ENCODE data around the gene DNAH11.

The DNAH11 gene

GRCh38 chr7:21829731-21830130, 286.9 kb downstream of the DNAH11 start:
- no peak overlapping the region for H3K18ac ChIP-seq (ENCODE audit: low read length)
- H3K27ac ChIP-seq (ENCODE audit: low read depth, low read length): no peak overlapping the region
- no peaks in the 10 kb centered on the region for H3K4me1 ChIP-seq (ENCODE audit: control insufficient read depth in 1 of 2, insufficient read depth in 2 of 2, low read length in 2 of 2)
- no peak overlapping the region for H3K4me3 ChIP-seq (ENCODE audit: low read depth, low read length)
- H3K14ac ChIP-seq (ENCODE audit: low read length): no peak overlapping the region
- H3K9ac ChIP-seq (ENCODE audit: low read length): no peak overlapping the region
- H4K91ac ChIP-seq (ENCODE audit: low read depth, low read length): no peak overlapping the region
- DNase-seq: no peak
- H2BK5ac ChIP-seq (ENCODE audit: low read depth, low read length, poor library complexity): no peak overlapping the region
- H3K27me3 ChIP-seq (ENCODE audit: insufficient read depth, low read length): no peaks in the 10 kb centered on the region
- H2BK12ac ChIP-seq (ENCODE audit: low read length): no peak overlapping the region
- no peak overlapping the region for H4K12ac ChIP-seq (ENCODE audit: low read depth, low read length)
- no peak overlapping the region for H2BK120ac ChIP-seq (ENCODE audit: insufficient read depth, low read length, poor library complexity)
- no peak overlapping the region for H3K4me2 ChIP-seq (ENCODE audit: low read length)
- H3K4ac ChIP-seq (ENCODE audit: low read depth, low read length): no peak overlapping the region
- H3K9me3 ChIP-seq (ENCODE audit: insufficient read depth, low read depth, low read length): no peaks in the 10 kb centered on the region
- H3K23ac ChIP-seq (ENCODE audit: low read length): no peak overlapping the region
- no peaks in the 10 kb centered on the region for H3K79me1 ChIP-seq (ENCODE audit: low read length)
- no peak overlapping the region for H2AFZ ChIP-seq (ENCODE audit: insufficient read depth, low read length, poor library complexity)
- WGBS (ENCODE audit: extremely low coverage, insufficient coverage, insufficient read length): no CpG with 5 or more reads among the region's 7 CpGs
- no peaks in the 10 kb centered on the region for H3K36me3 ChIP-seq (ENCODE audit: control insufficient read depth in 1 of 2, insufficient read depth in 2 of 2, low read length in 2 of 2)
- no peak overlapping the region for H4K8ac ChIP-seq (ENCODE audit: low read depth, low read length)
- no peak overlapping the region for H2AK5ac ChIP-seq (ENCODE audit: low read length)
- no peaks in the 10 kb centered on the region for H3K79me2 ChIP-seq (ENCODE audit: control insufficient read depth, insufficient read depth, low read length, poor library complexity)

GRCh38 chr7:21844742-21845141, 301.9 kb downstream of the DNAH11 start:
- H3K4me1 ChIP-seq (ENCODE audit: control insufficient read depth in 1 of 2, insufficient read depth in 2 of 2, low read length in 2 of 2): no peaks in the 10 kb centered on the region
- no peak overlapping the region for H2BK120ac ChIP-seq (ENCODE audit: insufficient read depth, low read length, poor library complexity)
- no peak overlapping the region for H3K4me2 ChIP-seq (ENCODE audit: low read length)
- DNase-seq: peak; percentile 14 to 55
- no peaks in the 10 kb centered on the region for H3K36me3 ChIP-seq (ENCODE audit: control insufficient read depth in 1 of 2, insufficient read depth in 2 of 2, low read length in 2 of 2)
- no peak overlapping the region for H4K91ac ChIP-seq (ENCODE audit: low read depth, low read length)
- no peak overlapping the region for H2AK5ac ChIP-seq (ENCODE audit: low read length)
- H3K4ac ChIP-seq (ENCODE audit: low read depth, low read length): no peak overlapping the region
- H3K9me3 ChIP-seq (ENCODE audit: insufficient read depth, low read depth, low read length): peaks cover 1% of the 10 kb centered on the region
- no peak overlapping the region for H3K14ac ChIP-seq (ENCODE audit: low read length)
- no peaks in the 10 kb centered on the region for H3K79me1 ChIP-seq (ENCODE audit: low read length)
- H3K23ac ChIP-seq (ENCODE audit: low read length): no peak overlapping the region
- no peak overlapping the region for H3K18ac ChIP-seq (ENCODE audit: low read length)
- H2BK12ac ChIP-seq (ENCODE audit: low read length): no peak overlapping the region
- H4K12ac ChIP-seq (ENCODE audit: low read depth, low read length): no peak overlapping the region
- H3K4me3 ChIP-seq (ENCODE audit: low read depth, low read length): no peak overlapping the region
- no peak overlapping the region for H3K27ac ChIP-seq (ENCODE audit: low read depth, low read length)
- H3K79me2 ChIP-seq (ENCODE audit: control insufficient read depth, insufficient read depth, low read length, poor library complexity): no peaks in the 10 kb centered on the region
- no peaks in the 10 kb centered on the region for H3K27me3 ChIP-seq (ENCODE audit: insufficient read depth, low read length)
- no peak overlapping the region for H2AFZ ChIP-seq (ENCODE audit: insufficient read depth, low read length, poor library complexity)
- no peak overlapping the region for H2BK5ac ChIP-seq (ENCODE audit: low read depth, low read length, poor library complexity)
- WGBS (ENCODE audit: extremely low coverage, insufficient coverage, insufficient read length): no CpG with 5 or more reads among the region's 1 CpG
- no peak overlapping the region for H4K8ac ChIP-seq (ENCODE audit: low read depth, low read length)
- H3K9ac ChIP-seq (ENCODE audit: low read length): no peak overlapping the region

GRCh38 chr7:21850531-21851285, 307.9 kb downstream of the DNAH11 start:
- H4K12ac ChIP-seq (ENCODE audit: low read depth, low read length): no peak overlapping the region
- no peaks in the 10 kb centered on the region for H3K9me3 ChIP-seq (ENCODE audit: insufficient read depth, low read depth, low read length)
- no peak overlapping the region for H3K18ac ChIP-seq (ENCODE audit: low read length)
- H2AK5ac ChIP-seq (ENCODE audit: low read length): no peak overlapping the region
- H3K4me2 ChIP-seq (ENCODE audit: low read length): no peak overlapping the region
- no peaks in the 10 kb centered on the region for H3K27me3 ChIP-seq (ENCODE audit: insufficient read depth, low read length)
- DNase-seq: no peak
- H4K8ac ChIP-seq (ENCODE audit: low read depth, low read length): no peak overlapping the region
- H3K27ac ChIP-seq (ENCODE audit: low read depth, low read length): no peak overlapping the region
- no peak overlapping the region for H2AFZ ChIP-seq (ENCODE audit: insufficient read depth, low read length, poor library complexity)
- WGBS (ENCODE audit: extremely low coverage, insufficient coverage, insufficient read length): no CpG with 5 or more reads among the region's 5 CpGs
- no peaks in the 10 kb centered on the region for H3K79me1 ChIP-seq (ENCODE audit: low read length)
- H3K23ac ChIP-seq (ENCODE audit: low read length): no peak overlapping the region
- H3K79me2 ChIP-seq (ENCODE audit: control insufficient read depth, insufficient read depth, low read length, poor library complexity): no peaks in the 10 kb centered on the region
- H2BK120ac ChIP-seq (ENCODE audit: insufficient read depth, low read length, poor library complexity): no peak overlapping the region
- peaks cover 1 to 3% of the 10 kb centered on the region in 2 experiments for H3K4me1 ChIP-seq (ENCODE audit: control insufficient read depth in 1 of 2, insufficient read depth in 2 of 2, low read length in 2 of 2)
- H3K36me3 ChIP-seq (ENCODE audit: control insufficient read depth in 1 of 2, insufficient read depth in 2 of 2, low read length in 2 of 2): no peaks in the 10 kb centered on the region
- H3K4ac ChIP-seq (ENCODE audit: low read depth, low read length): no peak overlapping the region
- peak overlapping the region; percentile 11 for H4K91ac ChIP-seq (ENCODE audit: low read depth, low read length)
- no peak overlapping the region for H2BK12ac ChIP-seq (ENCODE audit: low read length)
- no peak overlapping the region for H3K9ac ChIP-seq (ENCODE audit: low read length)
- H2BK5ac ChIP-seq (ENCODE audit: low read depth, low read length, poor library complexity): no peak overlapping the region
- H3K4me3 ChIP-seq (ENCODE audit: low read depth, low read length): no peak overlapping the region
- no peak overlapping the region for H3K14ac ChIP-seq (ENCODE audit: low read length)

DNA sequence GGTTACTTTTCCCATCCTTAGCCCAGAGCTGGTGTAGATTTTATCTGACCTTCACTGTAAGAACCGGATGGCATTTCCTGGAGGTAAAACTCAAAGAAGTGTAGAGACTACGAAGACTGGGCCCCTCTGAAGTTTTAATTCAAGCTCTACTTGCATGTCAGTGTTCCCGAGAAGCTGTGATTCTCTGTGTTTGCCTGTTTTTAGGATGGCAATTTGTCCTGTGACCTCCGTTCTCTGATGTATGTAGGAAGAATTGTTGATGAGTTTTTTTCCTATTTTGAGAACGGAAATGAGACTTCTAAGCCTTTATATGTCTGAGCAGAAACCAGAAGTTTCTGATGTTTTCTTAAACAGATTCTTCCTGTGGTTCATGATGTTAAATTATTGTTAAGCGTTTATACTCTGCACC, 308.7 kb downstream of the DNAH11 start:
- peaks cover 1 to 3% of the 10 kb centered on the region in 2 experiments for H3K4me1 ChIP-seq (ENCODE audit: control insufficient read depth in 1 of 2, insufficient read depth in 2 of 2, low read length in 2 of 2)
- H3K23ac ChIP-seq (ENCODE audit: low read length): no peak overlapping the region
- H3K27me3 ChIP-seq (ENCODE audit: insufficient read depth, low read length): no peaks in the 10 kb centered on the region
- H3K4me2 ChIP-seq (ENCODE audit: low read length): no peak overlapping the region
- H3K4me3 ChIP-seq (ENCODE audit: low read depth, low read length): no peak overlapping the region
- H2AFZ ChIP-seq (ENCODE audit: insufficient read depth, low read length, poor library complexity): no peak overlapping the region
- H2BK120ac ChIP-seq (ENCODE audit: insufficient read depth, low read length, poor library complexity): no peak overlapping the region
- no peak overlapping the region for H3K27ac ChIP-seq (ENCODE audit: low read depth, low read length)
- H3K18ac ChIP-seq (ENCODE audit: low read length): no peak overlapping the region
- WGBS (ENCODE audit: extremely low coverage, insufficient coverage, insufficient read length): no CpG with 5 or more reads among the region's 6 CpGs
- H3K79me2 ChIP-seq (ENCODE audit: control insufficient read depth, insufficient read depth, low read length, poor library complexity): no peaks in the 10 kb centered on the region
- H4K91ac ChIP-seq (ENCODE audit: low read depth, low read length): no peak overlapping the region
- no peak overlapping the region for H2BK5ac ChIP-seq (ENCODE audit: low read depth, low read length, poor library complexity)
- no peak overlapping the region for H2BK12ac ChIP-seq (ENCODE audit: low read length)
- no peak overlapping the region for H4K12ac ChIP-seq (ENCODE audit: low read depth, low read length)
- H2AK5ac ChIP-seq (ENCODE audit: low read length): no peak overlapping the region
- no peaks in the 10 kb centered on the region for H3K79me1 ChIP-seq (ENCODE audit: low read length)
- H3K14ac ChIP-seq (ENCODE audit: low read length): no peak overlapping the region
- no peak overlapping the region for H3K9ac ChIP-seq (ENCODE audit: low read length)
- H3K9me3 ChIP-seq (ENCODE audit: insufficient read depth, low read depth, low read length): no peaks in the 10 kb centered on the region
- H3K4ac ChIP-seq (ENCODE audit: low read depth, low read length): no peak overlapping the region
- DNase-seq: peak in 1 of 2 donors; percentile 13
- no peak overlapping the region for H4K8ac ChIP-seq (ENCODE audit: low read depth, low read length)
- H3K36me3 ChIP-seq (ENCODE audit: control insufficient read depth in 1 of 2, insufficient read depth in 2 of 2, low read length in 2 of 2): no peaks in the 10 kb centered on the region

Data from trophoblast cell (in vitro differentiated cells and primary cell).